Adrenal gland (tissue), 12 donors: ENCODE results near the gene EMILIN2. TPM values are rescaled to one million over a fixed set of nuclear protein-coding genes. Genes with fewer than 3 reads are reported as not detected.
A peak's percentile ranks its signal among the peaks of the same experiment; 100 is the strongest.

Source experiments
- DNase-seq, 7 donors: peaks; one replicate each; pipeline ENCODE4 v3.0.0-alpha.2; 2019 to 2020
- H3K27ac ChIP-seq, 5 donors: fragments of 200-600 bp; sonication (generic) in 4 of 5; 1 replicate in 3 of 5; 2 replicates in 2 of 5; pipeline versions ENCODE4 v1.5.1 to v1.8.0; 2016 to 2020; ENCODE audit warnings: mild to moderate bottlenecking in 1 of 5
- H3K27me3 ChIP-seq: fragments of 200-600 bp; 2 replicates; pipeline ENCODE4 v1.8.0; 2021
- H3K36me3 ChIP-seq, 2 donors: fragments of 200-600 bp; replicated peaks in 1 of 2; 1 replicate in 1 of 2; 2 replicates in 1 of 2; pipeline versions ENCODE4 v1.5.1 to v1.8.0; 2018 to 2022
- H3K4me1 ChIP-seq, 2 donors: fragments of 200-600 bp; replicated peaks in 1 of 2; 1 replicate in 1 of 2; 2 replicates in 1 of 2; pipeline versions ENCODE4 v1.5.1 to v1.8.0; 2018 to 2021
- H3K4me3 ChIP-seq, 4 donors: fragments of 200-600 bp; sonication (generic) in 3 of 4; one replicate each; pipeline ENCODE4 v1.5.1; 2016 to 2018
- H3K9me3 ChIP-seq, 3 donors: fragments of 200-600 bp; sonication (generic) in 1 of 3; replicated peaks in 1 of 3; 1 replicate in 2 of 3; 2 replicates in 1 of 3; pipeline versions ENCODE4 v1.5.1 to v1.8.0; 2016 to 2021
- POLR2A ChIP-seq, 2 donors: fragments of 450-650 bp; IDR thresholded peaks; one replicate each; pipeline ENCODE4 v1.6.1; 2017; ENCODE audit warnings: antibody characterized with exemption in 2 of 2, mild to moderate bottlenecking in 2 of 2, moderate library complexity in 1 of 2
- WGBS, 4 donors: extraction: QIAGEN DNeasy Blood & Tissue Kit in 2 of 4; methylation state at CpG; one replicate each; pipeline versions ENCODE4 v1.1.5 to v1.1.7; 2013 to 2017; 5-methylcytosine and 5-hydroxymethylcytosine counted together
- intact Hi-C, 2 donors: fragments of 100-400 bp; cut with DNase I; formaldehyde crosslinking; loops; one replicate each; pipeline versions ENCODE4 v1.14.1 to v1.15.0; 2022 to 2023
- polyA plus RNA-seq, 3 donors: library from polyadenylated mRNA; stranded (reverse); fragments of 200-250 nt in 2 of 3; fragments of 350-450 nt in 1 of 3; fragmentation: Illumina TruSeq in 1 of 3; extraction: RNeasy Lipid Tissue Mini Kit (QIAGEN cat#74804) in 1 of 3; gene quantifications; one replicate each; pipeline ENCODE4 v1.2.3, GENCODE V29; 2013 to 2014
- total RNA-seq, 9 donors: library from RNA; depleted of rRNA in 4 of 9; stranded (reverse); fragments of >200 nt in 4 of 9; fragments of 120-200 nt in 1 of 9; fragmentation: NEBNext Ultra II Directional in 1 of 9; extraction: Animal tissue kit (Norgen Biotek cat#: 25700) in 1 of 9; gene quantifications; one replicate each; pipeline versions ENCODE4 v1.1.0 to v1.2.4, GENCODE V29; 2013 to 2023
- TF ChIP-seq, protein P1 (sequence below), 6 experiments: fragments of 450-650 bp in 4 of 6; fragments of 200-600 bp in 2 of 6; sonication (generic) in 1 of 6; IDR thresholded peaks; 1 replicate in 5 of 6; 2 replicates in 1 of 6; pipeline versions ENCODE4 v1.5.1 to v1.8.0; 2016 to 2021; ENCODE audit warnings: antibody characterized with exemption in 6 of 6, mild to moderate bottlenecking in 2 of 6, moderate library complexity in 1 of 6
- donor health status: healthy with polysubstance abuse.
- donor health status: Bipolar disorder and iron deficiency.
- donor health status: DM: yes; HTN: yes; CAD: no.
- donor health status: DM: no; HTN: no; CAD: no.
- donor health status: DM: no; HTN: no; CAD: no.
- donor health status: DM: yes; HTN: yes; CAD: no.

The EMILIN2 gene
- total and polyA plus RNA-seq, 12 donors, result 3.3 to 20.8 (median 9.3) TPM

- no peak for TF ChIP-seq POLR2A (IDR thresholded peaks at IDR 0.05)
- TF ChIP-seq, protein P1, sequence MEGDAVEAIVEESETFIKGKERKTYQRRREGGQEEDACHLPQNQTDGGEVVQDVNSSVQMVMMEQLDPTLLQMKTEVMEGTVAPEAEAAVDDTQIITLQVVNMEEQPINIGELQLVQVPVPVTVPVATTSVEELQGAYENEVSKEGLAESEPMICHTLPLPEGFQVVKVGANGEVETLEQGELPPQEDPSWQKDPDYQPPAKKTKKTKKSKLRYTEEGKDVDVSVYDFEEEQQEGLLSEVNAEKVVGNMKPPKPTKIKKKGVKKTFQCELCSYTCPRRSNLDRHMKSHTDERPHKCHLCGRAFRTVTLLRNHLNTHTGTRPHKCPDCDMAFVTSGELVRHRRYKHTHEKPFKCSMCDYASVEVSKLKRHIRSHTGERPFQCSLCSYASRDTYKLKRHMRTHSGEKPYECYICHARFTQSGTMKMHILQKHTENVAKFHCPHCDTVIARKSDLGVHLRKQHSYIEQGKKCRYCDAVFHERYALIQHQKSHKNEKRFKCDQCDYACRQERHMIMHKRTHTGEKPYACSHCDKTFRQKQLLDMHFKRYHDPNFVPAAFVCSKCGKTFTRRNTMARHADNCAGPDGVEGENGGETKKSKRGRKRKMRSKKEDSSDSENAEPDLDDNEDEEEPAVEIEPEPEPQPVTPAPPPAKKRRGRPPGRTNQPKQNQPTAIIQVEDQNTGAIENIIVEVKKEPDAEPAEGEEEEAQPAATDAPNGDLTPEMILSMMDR (IDR thresholded peaks at IDR 0.05), result no peak
- DNase-seq, result peak in 1 of 7 donors; percentile 42
- Histone ChIP-seq H3K27ac (no peak overlapping the region), H3K4me3 (no peak overlapping the region), H3K9me3 (no peaks in the 10 kb centered on the region), H3K4me1 (no peaks in the 10 kb centered on the region), H3K27me3 (no peaks in the 10 kb centered on the region), H3K36me3 (peaks cover 0 to 83% of the 10 kb centered on the region in 2 donors)
- intact Hi-C loops, result no loop called here
- 87 to 94% (median 93%) methylated on average over 9 to 12 of the region's 12 CpGs for WGBS, 4 donors
These were observed 78.1 kb downstream of the EMILIN2 start for GRCh38 chr18:2924920-2925319.

GRCh38 chr18:2926528-2926927, 79.7 kb downstream of the EMILIN2 start:
- Histone ChIP-seq H3K4me1 (no peaks in the 10 kb centered on the region), H3K9me3 (no peaks in the 10 kb centered on the region), H3K27me3 (no peaks in the 10 kb centered on the region), H3K36me3 (peaks cover 0 to 72% of the 10 kb centered on the region in 2 donors), H3K4me3 (no peak overlapping the region), H3K27ac (no peak overlapping the region)
- DNase-seq, result no peak
- WGBS, 4 donors, result 88 to 98% (median 96%) methylated on average over 3 to 4 of the region's 4 CpGs
- intact Hi-C loops, result no loop called here
- TF ChIP-seq, protein P1 (IDR thresholded peaks at IDR 0.05), result no peak

DNA sequence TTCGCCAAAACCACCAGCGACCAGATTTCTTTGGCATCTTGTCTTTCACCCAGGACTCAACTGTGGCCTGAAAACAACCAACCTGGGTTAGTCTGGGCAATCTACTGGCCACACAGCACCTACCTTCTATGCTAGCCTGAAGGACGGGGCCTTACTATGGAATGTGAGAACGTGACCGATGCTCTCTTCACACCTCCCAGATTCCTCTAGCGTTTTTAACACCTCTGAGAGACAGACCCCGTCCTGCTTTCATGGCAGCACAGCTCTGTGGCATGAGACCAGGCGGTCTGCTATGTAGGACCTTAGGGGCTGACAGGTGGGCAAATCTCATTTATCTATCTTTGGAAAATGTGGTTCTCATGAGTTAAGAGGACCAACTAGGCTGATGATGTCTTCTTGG, 80.9 kb downstream of the EMILIN2 start:
- no peak for DNase-seq
- 90 to 93% (median 91%) methylated on average over 8 of the region's 8 CpGs for WGBS, 4 donors
- Histone ChIP-seq H3K27me3 (no peaks in the 10 kb centered on the region), H3K9me3 (no peaks in the 10 kb centered on the region), H3K27ac (no peak overlapping the region), H3K4me3 (no peak overlapping the region), H3K4me1 (no peaks in the 10 kb centered on the region), H3K36me3 (peaks cover 0 to 64% of the 10 kb centered on the region in 2 donors)
- intact Hi-C loops, result no loop called here
- TF ChIP-seq POLR2A (IDR thresholded peaks at IDR 0.05), result no peak
- TF ChIP-seq, protein P1 (IDR thresholded peaks at IDR 0.05), result no peak

DNA sequence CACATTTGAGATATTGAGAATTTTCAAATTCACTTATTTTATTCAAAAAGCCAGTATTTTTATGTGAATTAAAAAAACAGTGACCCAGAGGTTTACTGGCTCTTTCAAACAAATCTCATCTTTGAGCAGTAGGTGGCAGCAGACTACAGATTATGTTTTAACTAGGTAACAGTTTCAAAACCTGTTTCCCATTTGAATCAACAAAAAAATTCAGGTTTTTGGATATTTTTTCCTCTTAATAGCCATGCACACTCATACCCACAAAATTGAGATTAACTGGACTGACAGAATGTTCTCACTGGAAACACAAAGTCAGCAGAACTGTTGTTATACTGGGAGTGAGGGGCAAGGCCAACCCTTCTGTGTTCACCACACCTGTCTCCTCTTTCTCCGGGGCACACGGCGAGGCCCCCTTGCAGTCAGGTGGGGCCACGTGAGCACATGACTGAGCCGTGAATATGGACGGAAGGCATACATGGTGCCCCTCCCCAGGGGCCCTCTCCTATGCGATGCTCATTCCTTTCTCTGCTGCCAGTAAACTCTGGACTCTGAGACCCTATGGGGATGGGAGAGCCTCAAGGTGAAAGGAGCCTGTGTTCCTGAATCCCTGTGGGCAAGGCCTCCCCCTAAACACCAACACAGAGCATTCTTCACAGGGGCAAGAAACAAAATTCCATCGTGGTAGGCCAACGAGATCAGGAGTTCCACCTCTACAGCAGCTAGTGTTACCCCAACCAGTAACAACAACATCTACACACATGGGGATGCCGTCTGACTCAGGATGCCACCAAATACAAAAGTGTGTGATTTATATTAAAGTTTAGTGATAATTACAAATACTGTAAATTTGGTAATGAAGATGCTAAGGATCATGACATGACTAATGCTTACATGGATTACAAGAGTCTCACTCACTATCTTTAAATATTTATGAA, 85.7 kb downstream of the EMILIN2 start:
- WGBS, 4 donors, result 45 to 55% (median 51%) methylated on average over 6 to 10 of the region's 10 CpGs
- intact Hi-C loops, result loop anchor here (5.0 to 10.0 kb wide), 4 partner anchors 132 to 315 kb away; partner anchors contain the start of gene MYL12A (in 2 of the 2)
- Histone ChIP-seq H3K36me3 (peaks cover 0 to 21% of the 10 kb centered on the region in 2 donors), H3K4me1 (no peaks in the 10 kb centered on the region), H3K4me3 (no peak overlapping the region), H3K27ac (no peak overlapping the region), H3K27me3 (no peaks in the 10 kb centered on the region), H3K9me3 (no peaks in the 10 kb centered on the region)
- no peak for TF ChIP-seq POLR2A (IDR thresholded peaks at IDR 0.05)
- TF ChIP-seq, protein P1 (IDR thresholded peaks at IDR 0.05), result peak; percentile 68 to 87 (median 80)
- peak in 5 of 7 donors; percentile 41 to 72 (median 52) for DNase-seq
